ENCODE results near the gene EML6.

EML6 gene

DNA sequence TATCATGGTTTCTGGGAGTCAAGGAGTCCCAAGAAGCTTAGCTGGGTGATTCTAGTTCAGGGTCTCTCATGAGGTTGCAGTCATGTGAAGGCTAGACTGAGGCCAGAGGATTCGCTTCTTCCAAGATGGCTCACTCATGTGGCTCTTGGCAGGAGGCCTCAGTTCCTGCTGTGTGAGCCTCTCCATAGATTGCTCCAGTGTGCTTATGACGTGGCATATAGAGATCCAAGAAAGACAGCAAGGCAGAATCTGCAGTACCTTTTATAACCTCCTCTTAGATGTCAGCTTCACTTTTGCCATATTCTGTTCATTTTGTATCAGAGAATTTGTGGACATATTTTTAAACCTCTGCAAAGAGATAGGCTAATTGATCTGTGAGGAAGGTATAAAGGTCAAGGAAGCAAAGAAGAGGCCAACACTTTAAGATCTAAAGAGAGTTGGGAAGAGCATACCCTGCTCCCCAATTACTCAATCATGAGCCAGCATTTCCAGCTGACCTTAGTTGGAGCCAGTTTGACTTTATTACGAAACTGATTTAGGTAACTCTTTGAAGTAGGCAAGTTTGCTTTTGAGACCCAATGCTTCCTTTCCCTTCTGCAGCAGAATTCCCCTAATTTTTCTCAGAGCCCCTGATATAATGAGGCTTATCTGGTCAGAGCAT lies 134.7 kb downstream of the EML6 start:
- TF ChIP-seq, protein P1, sequence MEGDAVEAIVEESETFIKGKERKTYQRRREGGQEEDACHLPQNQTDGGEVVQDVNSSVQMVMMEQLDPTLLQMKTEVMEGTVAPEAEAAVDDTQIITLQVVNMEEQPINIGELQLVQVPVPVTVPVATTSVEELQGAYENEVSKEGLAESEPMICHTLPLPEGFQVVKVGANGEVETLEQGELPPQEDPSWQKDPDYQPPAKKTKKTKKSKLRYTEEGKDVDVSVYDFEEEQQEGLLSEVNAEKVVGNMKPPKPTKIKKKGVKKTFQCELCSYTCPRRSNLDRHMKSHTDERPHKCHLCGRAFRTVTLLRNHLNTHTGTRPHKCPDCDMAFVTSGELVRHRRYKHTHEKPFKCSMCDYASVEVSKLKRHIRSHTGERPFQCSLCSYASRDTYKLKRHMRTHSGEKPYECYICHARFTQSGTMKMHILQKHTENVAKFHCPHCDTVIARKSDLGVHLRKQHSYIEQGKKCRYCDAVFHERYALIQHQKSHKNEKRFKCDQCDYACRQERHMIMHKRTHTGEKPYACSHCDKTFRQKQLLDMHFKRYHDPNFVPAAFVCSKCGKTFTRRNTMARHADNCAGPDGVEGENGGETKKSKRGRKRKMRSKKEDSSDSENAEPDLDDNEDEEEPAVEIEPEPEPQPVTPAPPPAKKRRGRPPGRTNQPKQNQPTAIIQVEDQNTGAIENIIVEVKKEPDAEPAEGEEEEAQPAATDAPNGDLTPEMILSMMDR (IDR thresholded peaks at IDR 0.05; ENCODE audit: low read depth, low read length, missing control alignments) = no peak
- H3K4me3 ChIP-seq (ENCODE audit: low read depth, low read length) = no peak overlapping the region
- in situ Hi-C loops (cut with HindIII; ENCODE audit: low pct_ligation_motif_present, low sequenced_read_pairs) = no loop called here
- H3K27me3 ChIP-seq (replicated peaks) = no peaks in the 10 kb centered on the region
- no peaks in the 10 kb centered on the region for H3K36me3 ChIP-seq (replicated peaks)
- DNase-seq = peak; percentile 81
- H3K27ac ChIP-seq = no peak overlapping the region

GRCh38 chr2:54859416-54859815 lies 136.0 kb downstream of the EML6 start:
- Histone ChIP-seq H3K27ac (no peak overlapping the region), H3K36me3 (replicated peaks) (no peaks in the 10 kb centered on the region), H3K4me3 (ENCODE audit: low read depth, low read length) (no peak overlapping the region), H3K27me3 (replicated peaks) (no peaks in the 10 kb centered on the region)
- in situ Hi-C loops (cut with HindIII; ENCODE audit: low pct_ligation_motif_present, low sequenced_read_pairs) = no loop called here
- TF ChIP-seq, protein P1 (IDR thresholded peaks at IDR 0.05; ENCODE audit: low read depth, low read length, missing control alignments) = no peak
- no peak for DNase-seq

GRCh38 chr2:54859997-54860701 lies 136.7 kb downstream of the EML6 start:
- Histone ChIP-seq H3K36me3 (replicated peaks) (no peaks in the 10 kb centered on the region), H3K4me3 (ENCODE audit: low read depth, low read length) (no peak overlapping the region), H3K27me3 (replicated peaks) (no peaks in the 10 kb centered on the region), H3K27ac (no peak overlapping the region)
- in situ Hi-C loops (cut with HindIII; ENCODE audit: low pct_ligation_motif_present, low sequenced_read_pairs) = no loop called here
- DNase-seq = peak; percentile 60
- TF ChIP-seq, protein P1 (IDR thresholded peaks at IDR 0.05; ENCODE audit: low read depth, low read length, missing control alignments) = no peak

DNA sequence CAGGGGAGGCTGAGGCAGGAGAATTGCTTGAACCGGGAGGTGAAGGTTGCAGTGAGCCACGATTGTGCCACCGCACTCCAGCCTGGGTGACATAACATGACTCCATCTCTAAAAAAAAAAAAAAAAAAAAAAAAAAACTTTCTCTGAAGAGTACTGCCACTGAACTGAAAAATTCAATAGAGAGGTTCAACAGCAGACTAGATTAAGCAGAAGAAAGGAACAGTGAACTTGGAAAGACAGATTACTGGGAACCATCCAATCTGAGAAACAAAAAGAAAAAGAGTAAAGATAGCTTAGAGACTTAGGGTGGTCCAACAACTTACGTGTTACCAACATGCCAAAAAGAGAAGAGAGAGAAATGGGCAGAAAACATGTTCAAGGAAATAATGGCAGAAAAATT lies 138.8 kb downstream of the EML6 start:
- H3K4me3 ChIP-seq (ENCODE audit: low read depth, low read length) = no peak overlapping the region

GRCh38 chr2:54862742-54863141 lies 139.3 kb downstream of the EML6 start:
- TF ChIP-seq, protein P1 (IDR thresholded peaks at IDR 0.05; ENCODE audit: low read depth, low read length, missing control alignments) = no peak
- no peaks in the 10 kb centered on the region for H3K36me3 ChIP-seq (replicated peaks)
- no peak overlapping the region for H3K27ac ChIP-seq
- in situ Hi-C loops (cut with HindIII; ENCODE audit: low pct_ligation_motif_present, low sequenced_read_pairs) = no loop called here
- no peaks in the 10 kb centered on the region for H3K27me3 ChIP-seq (replicated peaks)
- DNase-seq = no peak
- no peak overlapping the region for H3K4me3 ChIP-seq (ENCODE audit: low read depth, low read length)

More for the DNA sequence above, 138.8 kb downstream of the EML6 start:
- no peaks in the 10 kb centered on the region for H3K27me3 ChIP-seq (replicated peaks)
- no peaks in the 10 kb centered on the region for H3K36me3 ChIP-seq (replicated peaks)
- no peak for DNase-seq
- in situ Hi-C loops (cut with HindIII; ENCODE audit: low pct_ligation_motif_present, low sequenced_read_pairs) = no loop called here
- TF ChIP-seq, protein P1 (IDR thresholded peaks at IDR 0.05; ENCODE audit: low read depth, low read length, missing control alignments) = no peak
- no peak overlapping the region for H3K27ac ChIP-seq
